T-helper 22 cell (primary cell): ENCODE data around the gene FARP1.

Source experiments
- DNase-seq: peaks from one replicate; pipeline ENCODE4 v3.0.0-alpha.2; 2020; ENCODE audit warnings: low read depth

The FARP1 gene

DNA sequence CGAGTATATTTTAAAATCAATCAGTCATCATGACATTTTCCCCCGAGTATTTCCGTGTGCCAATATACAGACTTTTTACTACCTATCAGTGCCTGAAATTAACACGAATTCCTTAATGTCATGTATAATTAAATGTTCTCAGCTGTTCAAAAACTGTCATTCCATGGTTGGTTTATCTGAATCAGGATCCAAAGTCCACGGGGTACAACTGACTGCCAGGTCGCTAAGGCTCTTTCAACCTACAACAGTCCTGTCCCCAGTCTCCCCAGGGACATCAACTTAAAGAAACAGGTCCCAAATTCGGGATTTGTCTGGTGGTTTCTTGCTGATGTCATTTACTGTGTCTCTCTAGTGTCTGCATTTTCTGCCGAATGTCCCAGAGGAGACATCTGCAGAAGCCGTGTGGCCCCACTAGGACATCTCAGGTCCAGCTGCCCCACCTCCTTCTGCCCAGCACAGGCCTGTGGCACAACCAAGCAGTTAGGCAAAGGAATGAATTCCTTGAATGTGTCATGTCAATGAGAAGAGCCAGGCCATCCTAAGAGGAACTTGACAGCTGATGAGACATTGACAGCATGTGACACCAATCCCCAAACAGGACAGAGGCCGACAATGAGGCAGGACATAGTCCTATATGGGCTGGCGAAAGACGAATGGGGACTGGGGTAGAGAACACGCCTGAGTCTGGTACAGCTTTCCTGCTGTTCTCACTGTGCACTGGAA lies 324.5 kb downstream of the FARP1 start:
- DNase-seq: no peak

DNA sequence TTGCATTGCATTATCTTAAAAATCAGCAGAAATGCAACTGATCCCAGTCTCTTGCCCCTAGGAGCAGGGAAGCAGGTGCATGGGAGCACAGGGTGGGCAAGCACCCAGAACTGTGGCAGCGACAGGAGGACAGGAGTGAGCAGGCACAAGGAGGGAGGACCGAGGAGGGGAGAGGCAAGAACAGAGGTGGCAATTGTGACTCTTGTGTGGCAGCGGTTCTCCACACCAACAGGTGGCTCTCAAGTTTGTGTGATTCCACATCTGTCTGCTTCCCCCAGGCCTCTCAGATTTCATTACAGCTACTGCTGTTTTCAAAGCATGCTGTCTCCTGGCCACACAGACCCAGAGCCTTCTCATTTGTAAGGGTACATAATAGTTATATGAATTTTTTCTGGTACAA lies 325.5 kb downstream of the FARP1 start:
- DNase-seq: no peak

DNA sequence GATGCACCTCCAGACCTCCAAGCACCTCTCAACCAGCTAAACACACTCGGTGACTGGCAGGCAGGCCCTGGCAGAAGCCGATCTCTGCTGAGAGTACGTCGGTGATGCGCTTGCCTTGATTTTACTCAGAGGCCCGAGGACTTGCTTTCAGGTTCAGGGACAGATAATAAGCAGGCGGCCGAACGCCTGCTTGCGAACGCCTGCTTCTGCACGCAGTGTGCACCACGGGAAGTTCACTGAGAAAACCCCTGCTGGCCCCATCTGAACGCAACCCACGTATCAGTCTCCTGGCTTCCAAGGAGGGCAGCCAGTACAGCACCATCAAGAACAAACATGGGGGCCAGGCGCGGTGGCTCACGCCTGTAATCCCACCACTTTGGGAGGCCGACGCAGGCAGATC lies 326.0 kb downstream of the FARP1 start:
- DNase-seq: no peak

DNA sequence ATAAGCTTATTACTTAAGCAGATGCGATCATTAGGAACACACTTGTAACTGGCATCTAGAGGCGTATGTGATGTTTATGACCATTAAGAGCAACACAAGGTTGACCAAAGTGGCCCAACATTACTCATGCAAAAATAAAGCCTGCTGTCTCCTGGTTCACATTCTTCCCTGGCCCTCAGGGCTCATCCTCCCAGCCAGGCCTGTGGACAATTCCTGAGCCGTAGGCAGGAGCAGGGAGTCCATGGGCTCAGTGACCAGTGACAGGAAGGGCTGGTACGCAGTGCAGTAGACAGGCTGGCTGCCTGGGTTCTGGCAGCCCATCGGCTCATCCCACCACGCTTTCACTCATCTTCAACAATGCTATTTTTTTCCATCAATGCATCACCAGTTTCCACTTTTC lies 328.0 kb downstream of the FARP1 start:
- no peak for DNase-seq

DNA sequence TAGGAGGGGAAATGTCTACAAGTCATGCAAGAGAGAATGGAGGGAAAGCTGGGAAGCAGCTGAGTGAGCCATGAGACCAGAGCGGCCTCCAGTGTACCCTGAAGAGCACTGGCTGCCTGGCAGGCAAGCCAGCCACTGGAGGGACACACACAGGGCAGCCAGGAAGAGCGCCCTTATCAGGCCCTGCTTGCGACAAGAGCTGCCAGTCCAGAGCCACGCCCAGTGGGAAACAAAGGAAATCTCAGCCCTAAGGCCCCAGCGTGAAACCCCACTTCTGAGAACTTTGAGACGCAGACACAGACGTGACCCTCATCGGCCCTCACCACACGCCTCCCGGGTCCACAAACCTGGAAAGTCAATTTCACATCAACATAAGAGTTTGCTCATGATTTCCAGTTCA lies 329.0 kb downstream of the FARP1 start:
- no peak for DNase-seq

DNA sequence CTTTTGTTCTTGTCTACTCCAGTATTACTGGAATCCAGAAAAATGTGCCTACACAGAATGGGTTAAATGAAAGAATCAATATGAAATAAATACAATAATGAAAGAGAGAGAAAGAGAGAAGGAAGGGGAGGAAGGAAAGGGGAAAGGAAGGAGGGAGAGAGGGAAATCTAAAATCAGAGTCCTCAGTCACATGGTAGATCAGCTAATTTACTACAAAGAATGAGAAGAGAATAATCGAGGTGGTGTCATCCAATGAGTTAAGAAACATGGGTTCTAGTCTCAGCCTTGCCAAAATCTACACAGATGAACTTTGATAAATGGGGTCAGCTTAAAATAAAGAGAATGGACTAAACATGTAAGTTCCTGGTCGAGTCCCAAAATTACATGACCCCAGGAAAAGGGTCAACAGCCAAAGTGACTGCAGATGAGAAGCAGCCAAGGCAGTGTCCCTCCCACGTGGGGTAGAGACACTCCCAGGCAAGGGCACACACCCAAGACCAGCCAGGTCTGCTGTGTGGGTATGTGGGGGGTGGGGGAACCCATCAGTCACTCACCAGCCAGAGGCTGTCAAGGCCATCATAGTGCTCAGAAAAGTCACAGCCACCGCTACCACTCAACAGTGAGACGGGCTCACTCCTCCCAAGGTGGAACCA lies 330.4 kb downstream of the FARP1 start:
- DNase-seq: no peak

DNA sequence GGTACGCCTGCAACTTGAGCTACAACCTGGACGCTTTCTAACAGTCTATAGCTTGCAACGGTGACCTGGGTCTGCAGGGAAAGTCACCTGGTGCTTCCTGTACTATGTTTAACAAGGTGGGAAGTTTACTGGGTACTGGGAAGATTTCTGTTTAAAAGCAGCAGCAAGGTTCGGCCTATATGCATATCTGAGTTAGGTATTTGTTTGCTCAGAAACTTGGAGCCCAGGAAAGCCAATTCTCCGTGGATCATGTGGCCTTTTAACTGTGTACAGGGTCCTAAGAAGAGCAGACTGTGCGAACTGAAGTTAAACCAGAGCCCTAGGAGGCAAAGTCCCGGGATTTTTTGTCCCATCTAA lies 330.9 kb downstream of the FARP1 start:
- DNase-seq: no peak

DNA sequence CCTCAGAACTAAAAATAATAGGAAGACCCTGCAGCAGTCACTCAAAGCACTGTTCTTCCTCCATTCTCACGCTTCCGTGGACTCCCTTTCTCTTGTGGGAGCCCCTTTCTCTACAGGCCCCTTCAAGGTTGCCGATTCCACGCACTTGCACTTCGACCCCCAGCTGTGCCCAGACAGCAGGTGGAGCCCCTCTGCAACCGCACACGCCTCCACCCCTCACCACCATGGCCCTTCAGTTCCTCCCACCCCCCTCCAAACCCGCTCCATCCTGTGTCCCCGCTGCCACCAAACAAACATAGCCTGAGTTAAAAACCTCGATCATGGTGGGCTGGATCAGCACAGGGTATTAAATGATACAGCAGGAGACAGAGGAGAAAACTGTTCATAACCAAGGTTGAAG lies 331.4 kb downstream of the FARP1 start:
- DNase-seq: no peak

DNA sequence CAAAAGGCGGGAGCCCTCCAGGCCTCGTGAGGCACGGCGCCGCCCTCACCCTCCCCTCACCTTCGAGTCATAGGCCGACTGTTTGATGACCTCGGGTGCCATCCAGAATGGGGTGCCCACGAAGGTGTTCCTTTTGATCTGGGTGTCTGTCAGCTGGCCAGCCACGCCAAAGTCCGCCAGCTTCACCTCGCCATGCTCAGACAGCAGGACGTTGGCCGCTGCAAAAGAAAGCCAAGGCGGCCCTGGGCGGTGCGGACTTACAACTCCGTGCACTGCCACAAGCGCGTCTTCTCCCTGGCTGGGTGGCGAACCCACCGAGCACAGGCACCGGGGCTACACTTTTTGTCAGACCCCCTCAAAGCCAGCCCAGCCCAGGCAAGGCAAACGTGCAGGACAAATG lies 331.9 kb downstream of the FARP1 start:
- no peak for DNase-seq

DNA sequence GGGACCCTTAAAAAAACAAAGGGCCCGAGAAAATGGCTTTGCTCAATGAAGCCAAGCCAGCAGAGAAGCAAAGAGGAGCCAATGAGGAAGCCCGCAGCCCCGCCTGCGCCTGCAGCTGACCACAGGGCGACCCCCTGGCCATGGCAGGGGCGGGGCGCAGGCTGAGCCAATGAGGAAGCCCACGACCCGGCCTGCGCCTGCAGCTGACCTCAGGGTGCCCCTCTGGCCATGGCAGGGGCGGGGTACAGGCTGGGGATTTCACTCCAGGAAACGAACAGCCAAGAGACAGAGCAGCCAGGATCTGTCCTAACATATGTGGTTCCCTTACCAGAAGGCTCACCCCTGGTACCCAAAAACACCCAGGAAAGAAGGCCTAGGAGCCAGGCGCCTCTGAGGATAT lies 332.6 kb downstream of the FARP1 start:
- DNase-seq: no peak

DNA sequence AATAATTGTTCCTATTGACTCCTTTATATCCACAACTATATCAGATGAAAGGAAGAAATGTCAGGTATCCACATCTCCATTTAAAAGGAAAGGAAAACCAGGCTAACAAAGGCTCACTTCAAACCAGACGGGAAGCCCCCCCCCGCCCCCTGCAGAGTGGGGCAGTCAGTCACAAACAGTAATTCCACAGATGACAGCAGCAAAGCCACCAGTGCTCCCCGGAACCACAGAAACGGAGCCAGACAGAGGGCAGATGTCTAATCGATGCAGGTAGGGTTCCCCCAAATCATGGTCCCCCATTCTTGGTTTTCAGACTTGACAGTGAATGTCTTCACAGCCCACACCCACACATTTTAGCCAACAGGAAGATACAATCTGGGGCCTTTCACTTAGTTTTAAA lies 333.2 kb downstream of the FARP1 start:
- peak; percentile 72 for DNase-seq

DNA sequence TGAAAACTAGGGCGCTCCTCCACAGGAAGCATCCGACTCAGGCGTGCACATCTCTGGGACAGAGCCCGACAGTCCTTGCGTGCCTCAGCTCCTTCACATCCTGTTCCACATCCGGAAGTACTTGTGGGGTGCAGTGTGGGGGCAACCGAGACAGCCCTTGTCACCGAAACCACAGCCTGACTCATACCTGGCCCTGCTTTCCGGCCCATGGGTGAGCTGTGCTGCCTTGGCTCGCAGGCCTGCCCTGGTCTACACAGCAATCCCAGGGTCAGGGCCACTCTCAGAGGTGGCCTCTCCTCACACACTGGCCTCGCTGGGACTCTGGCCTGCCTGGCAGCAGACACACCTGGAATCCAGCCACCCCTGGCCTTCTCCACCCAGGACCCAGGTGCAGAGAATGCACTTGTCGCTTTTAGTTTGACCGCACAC lies 333.7 kb downstream of the FARP1 start:
- DNase-seq: peak; percentile 89

DNA sequence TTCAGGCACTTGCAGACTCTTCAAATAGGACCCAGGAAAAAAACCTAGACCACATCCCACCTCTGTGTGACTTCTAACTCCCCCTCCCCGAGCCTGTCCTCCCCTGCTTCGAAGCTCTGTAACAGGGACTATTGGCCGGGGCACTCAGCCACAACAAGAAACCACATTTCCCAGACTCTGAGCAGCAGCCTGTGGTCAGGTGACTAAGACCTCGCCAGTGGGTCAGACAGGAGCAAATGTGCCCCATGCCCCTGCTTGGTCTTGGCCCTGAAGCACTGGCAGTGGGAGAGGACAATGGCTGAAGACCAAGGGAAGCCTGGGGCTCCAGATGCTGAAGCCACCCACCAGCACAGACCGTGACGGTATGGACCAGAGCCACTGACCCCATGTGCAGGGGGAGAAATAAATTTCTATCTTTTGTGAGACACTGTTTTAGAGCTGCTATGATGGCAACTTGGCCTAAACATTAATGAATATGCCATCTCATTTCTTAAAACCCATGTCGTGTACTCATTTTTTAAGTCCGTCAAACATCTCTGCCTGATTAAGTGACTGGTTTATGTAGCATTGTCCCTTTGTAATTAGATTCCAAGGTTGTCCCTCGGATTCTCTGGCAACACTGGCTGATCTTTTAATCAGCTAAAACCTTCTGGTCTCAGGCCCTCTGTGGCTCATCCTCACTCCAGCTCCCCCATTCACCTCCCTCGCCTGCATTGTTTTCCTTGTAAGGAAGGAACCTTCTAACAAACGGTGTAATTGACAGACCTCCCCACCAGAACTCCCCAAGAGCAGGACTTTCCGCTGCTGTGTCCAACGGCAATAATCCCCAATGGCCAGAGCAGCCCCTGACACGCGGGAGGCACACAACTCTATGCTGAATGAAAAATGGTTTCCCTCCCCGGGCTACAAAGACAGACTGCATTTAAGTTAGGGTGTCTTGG lies 335.6 kb downstream of the FARP1 start:
- peak; percentile 14 for DNase-seq

DNA sequence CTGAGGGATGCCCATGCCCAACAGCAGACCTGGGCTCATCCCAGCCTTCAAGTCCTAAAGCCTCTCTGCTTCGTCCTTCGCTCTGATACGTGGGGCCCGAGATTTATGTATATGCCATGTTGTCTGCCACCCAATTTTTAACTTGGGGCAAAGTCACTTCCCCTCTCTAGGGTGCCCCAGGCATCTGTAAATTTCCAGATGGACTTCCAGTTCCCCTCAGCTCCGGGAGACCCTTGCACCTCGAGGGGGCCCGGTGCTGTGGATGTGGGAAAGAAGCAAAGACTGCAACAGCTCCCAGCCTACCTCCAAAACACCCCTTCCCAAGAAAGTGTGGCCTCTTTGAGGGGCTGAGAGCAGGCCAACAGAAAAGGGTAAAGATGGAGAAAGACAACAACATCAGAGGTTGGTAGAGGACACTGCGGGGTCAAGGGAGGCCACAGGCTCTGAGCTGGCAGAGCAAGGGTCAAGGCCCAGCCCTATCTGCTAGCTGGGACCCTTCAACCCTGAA lies 336.7 kb downstream of the FARP1 start:
- DNase-seq: no peak

DNA sequence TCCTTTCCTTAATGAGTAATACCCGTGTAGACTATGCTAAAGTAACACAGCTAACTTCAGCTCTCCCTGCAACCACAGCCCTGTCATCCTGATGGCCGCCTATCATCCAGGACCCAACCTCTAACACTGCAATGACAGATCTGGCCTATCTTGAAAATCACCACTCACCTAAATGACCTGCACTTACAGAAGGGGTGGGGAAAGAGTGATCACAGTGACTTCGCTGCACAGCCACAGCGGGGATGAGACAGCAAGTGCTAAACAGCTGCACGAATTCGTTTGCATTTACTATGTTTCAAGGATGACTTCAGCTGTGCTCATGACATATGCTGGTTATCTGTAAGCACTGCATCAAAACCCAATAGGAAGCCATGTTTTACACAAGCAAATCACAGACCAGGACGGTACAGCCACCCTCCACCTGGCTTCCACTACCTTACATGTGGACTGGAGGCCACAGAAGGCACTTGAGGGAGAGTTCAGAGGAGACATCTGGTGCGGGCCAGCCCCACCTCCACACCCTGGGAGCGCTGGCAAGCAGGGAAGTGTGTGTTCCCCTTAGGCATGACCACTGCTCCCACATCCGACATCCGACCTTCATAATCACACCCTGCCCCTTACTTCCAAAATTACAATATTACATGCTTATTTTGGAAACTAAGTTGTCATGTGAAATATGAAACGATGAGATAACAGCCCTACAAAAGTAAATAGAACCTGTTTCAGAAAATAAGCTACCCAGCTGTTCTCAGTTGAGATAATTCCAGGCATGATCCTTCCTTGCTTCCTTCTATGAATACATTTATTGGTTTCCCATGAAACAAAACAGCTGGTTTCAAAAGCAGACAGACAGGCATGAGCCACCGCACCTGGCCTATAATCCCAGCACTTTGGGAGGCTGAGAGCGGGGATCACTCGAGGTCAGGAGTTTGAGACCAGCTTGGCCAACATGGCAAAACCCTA lies 338.3 kb downstream of the FARP1 start:
- peak; percentile 27 for DNase-seq

DNA sequence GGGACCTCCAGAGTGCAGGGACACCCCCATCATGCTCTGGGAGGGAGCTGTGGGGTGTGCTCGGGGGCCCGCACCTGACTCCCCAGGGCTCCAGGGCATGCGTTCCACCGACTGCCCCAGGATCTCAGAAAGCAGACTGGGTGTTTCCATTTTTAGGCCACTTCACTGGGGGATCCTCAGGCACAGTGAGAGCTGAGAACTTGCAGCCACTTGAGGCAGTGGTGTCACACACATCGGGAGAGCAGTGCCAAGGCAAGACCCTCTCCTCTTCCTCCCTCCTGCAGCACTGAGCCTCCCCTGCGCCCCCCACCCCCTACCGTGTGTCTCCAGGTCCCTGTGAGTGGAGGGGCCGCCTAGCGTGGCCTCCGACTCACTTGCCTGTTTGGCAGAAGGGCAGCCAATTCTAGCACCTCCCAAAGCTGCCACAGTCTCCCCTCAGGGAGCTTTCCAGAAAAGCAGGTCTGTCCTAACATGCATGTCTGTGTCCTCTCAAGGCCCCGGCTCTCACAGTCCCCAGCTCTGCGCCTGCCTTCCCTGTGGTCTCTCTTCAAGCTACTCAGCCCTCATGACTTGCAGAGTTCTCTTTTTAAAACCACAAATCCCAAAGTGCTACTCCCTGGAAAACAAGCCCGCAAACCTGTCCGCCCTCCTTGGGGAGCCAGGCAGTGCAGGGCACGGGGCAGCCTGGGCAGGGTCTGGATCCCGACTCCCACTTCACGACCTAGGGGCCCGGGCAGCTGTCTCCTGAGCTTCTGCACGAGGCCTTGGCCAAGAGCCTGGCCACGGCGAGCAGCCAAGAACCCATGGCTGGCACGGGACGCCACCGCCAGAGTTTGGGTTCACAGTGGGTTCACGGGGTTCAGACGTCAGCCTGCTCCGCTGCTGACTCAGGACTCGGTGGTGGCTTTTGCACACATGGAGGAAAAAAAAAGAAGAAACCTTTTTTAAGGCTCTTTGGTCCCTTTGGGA lies 339.9 kb downstream of the FARP1 start:
- DNase-seq: no peak

DNA sequence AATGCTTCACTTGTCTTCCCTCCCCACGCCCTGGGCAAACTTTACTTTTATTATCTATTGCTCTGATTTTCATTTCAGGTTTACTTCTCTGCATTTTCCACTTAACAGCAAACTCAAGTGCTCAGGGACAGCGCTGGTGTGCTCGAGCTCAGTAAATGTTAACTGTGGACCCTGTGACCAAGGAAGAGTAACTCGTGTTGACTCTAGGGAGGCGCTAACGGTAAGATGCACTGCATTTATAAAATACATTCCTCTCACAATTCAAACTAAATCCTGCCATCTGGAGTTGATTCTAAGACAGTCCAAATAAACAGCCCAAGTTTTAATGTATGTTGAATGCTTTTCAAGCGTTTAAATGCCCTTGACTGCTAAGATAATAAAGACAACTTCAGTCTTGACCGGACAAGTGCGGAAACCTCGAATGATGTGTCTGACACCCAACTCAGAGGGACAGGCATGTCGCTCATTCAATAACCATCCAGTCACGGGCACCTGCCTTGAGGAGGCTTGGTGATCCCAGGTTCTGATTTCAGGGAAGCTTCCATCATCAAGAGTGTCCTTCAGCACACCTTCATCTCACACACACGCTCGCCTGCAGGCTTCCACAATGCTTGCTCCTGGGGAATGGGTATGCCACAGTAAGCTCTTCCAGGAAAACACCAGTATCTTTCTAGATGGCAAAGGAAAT lies 340.9 kb downstream of the FARP1 start:
- DNase-seq: no peak

DNA sequence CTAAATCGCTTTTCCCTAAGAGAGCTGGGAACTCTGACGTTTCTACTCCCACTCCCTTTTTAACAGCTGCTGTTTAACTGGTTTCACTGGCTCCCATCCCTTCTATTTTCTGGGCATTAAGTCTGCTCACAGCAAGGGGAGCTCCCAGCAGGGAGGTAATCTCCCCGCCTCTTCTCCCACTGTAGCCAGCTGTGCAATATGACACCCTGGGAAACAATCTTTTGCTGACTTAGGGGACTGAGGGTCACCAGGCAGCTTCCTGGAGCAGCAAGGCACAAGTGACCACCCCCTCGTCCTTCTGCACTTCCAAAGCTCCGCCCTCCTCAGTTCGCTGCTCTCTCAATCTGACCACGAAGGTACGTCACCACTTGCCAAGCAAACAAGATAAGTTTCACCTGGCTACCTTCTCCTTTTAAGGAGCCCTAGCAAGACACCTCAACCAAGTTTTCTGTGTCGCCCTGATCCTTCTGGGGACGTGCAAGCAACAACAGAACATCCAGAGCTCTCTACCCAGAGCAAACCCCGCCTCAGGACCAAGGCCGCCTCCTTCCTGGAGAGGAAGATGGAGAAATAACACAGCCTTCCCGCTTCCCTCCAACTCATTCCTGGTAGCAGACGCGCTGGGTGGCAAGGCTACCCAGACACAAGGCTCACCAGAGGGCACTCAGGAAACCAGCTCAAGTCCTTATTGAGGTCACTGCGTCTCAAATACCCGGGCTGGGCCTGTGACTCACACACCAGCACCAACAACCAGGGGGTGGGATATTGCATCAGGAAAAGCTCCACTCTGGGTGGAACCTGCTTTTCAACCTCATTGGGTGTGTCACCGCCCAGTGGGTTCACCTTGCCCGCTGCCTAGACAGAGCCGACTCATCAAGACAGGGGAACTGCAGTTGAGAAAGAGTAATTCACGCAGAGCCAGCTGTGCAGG lies 341.7 kb downstream of the FARP1 start:
- DNase-seq: peak; percentile 82

DNA sequence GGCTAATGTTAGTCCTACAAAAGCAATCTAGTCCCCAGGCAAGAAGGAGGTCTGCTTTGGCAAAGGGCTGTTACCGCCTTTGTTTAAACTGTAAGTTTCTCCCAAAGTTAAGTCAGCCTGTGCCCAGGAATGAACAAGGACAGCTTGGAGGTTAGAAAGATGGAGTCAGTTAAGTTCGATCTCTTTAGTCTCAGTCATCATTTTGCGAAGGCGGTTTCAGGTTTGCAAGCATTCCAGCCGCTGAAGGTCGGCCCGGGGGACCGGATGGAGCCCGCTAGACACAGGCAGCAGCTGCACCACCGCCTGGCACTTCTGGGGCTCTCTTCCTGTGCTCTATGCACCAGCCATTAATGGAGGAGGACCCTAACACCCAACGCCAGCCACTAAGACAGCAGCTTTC lies 342.7 kb downstream of the FARP1 start:
- DNase-seq: no peak
